HL-60 (cell line): ENCODE data around the gene IGSF23.

ENCODE experiments used
- GABPA ChIP-seq: IDR thresholded peaks from 2 replicates; pipeline ENCODE4 v1.6.1; 2012; ENCODE audit warnings: low read depth
- POLR2AphosphoS5 ChIP-seq: IDR thresholded peaks from 2 replicates; pipeline ENCODE4 v1.6.1; 2012; ENCODE audit warnings: low read depth
- TF ChIP-seq, protein P1 (sequence below): IDR thresholded peaks from one replicate; pipeline ENCODE4 v1.5.1; 2011; ENCODE audit warnings: low read length, control low read depth, inconsistent platforms; ENCODE audit not compliant: insufficient read depth
- TF ChIP-seq, protein P2 (sequence below): IDR thresholded peaks from 2 replicates; pipeline ENCODE4 v1.6.1; 2012; ENCODE audit warnings: low read depth; ENCODE audit not compliant: insufficient replicate concordance

GRCh38 chr19:44628793-44629192 is 15.4 kb downstream of the IGSF23 start:
- TF ChIP-seq, protein P1, sequence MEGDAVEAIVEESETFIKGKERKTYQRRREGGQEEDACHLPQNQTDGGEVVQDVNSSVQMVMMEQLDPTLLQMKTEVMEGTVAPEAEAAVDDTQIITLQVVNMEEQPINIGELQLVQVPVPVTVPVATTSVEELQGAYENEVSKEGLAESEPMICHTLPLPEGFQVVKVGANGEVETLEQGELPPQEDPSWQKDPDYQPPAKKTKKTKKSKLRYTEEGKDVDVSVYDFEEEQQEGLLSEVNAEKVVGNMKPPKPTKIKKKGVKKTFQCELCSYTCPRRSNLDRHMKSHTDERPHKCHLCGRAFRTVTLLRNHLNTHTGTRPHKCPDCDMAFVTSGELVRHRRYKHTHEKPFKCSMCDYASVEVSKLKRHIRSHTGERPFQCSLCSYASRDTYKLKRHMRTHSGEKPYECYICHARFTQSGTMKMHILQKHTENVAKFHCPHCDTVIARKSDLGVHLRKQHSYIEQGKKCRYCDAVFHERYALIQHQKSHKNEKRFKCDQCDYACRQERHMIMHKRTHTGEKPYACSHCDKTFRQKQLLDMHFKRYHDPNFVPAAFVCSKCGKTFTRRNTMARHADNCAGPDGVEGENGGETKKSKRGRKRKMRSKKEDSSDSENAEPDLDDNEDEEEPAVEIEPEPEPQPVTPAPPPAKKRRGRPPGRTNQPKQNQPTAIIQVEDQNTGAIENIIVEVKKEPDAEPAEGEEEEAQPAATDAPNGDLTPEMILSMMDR: no peak
- no peak for TF ChIP-seq POLR2AphosphoS5
- no peak for TF ChIP-seq GABPA
- TF ChIP-seq, protein P2, sequence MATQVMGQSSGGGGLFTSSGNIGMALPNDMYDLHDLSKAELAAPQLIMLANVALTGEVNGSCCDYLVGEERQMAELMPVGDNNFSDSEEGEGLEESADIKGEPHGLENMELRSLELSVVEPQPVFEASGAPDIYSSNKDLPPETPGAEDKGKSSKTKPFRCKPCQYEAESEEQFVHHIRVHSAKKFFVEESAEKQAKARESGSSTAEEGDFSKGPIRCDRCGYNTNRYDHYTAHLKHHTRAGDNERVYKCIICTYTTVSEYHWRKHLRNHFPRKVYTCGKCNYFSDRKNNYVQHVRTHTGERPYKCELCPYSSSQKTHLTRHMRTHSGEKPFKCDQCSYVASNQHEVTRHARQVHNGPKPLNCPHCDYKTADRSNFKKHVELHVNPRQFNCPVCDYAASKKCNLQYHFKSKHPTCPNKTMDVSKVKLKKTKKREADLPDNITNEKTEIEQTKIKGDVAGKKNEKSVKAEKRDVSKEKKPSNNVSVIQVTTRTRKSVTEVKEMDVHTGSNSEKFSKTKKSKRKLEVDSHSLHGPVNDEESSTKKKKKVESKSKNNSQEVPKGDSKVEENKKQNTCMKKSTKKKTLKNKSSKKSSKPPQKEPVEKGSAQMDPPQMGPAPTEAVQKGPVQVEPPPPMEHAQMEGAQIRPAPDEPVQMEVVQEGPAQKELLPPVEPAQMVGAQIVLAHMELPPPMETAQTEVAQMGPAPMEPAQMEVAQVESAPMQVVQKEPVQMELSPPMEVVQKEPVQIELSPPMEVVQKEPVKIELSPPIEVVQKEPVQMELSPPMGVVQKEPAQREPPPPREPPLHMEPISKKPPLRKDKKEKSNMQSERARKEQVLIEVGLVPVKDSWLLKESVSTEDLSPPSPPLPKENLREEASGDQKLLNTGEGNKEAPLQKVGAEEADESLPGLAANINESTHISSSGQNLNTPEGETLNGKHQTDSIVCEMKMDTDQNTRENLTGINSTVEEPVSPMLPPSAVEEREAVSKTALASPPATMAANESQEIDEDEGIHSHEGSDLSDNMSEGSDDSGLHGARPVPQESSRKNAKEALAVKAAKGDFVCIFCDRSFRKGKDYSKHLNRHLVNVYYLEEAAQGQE: no peak
